ENCODE results near the gene FGF14.

FGF14 gene

GRCh38 chr13:101752432-101752831 is 649.4 kb downstream of the FGF14 start:
- DNase-seq = no peak

GRCh38 chr13:101751488-101751887 is 650.4 kb downstream of the FGF14 start:
- DNase-seq = peak; percentile 64

- no peak for DNase-seq
Measured at GRCh38 chr13:101749584-101749983, 652.3 kb downstream of the FGF14 start.

- DNase-seq = no peak
Measured at GRCh38 chr13:101747039-101747438, 654.8 kb downstream of the FGF14 start.

GRCh38 chr13:101746513-101746912 is 655.3 kb downstream of the FGF14 start:
- no peak for DNase-seq

- DNase-seq = no peak
Measured at GRCh38 chr13:101739382-101740178, 662.3 kb downstream of the FGF14 start.

- DNase-seq = no peak
Measured at GRCh38 chr13:101738336-101738735, 663.5 kb downstream of the FGF14 start.

GRCh38 chr13:101736566-101736965 is 665.3 kb downstream of the FGF14 start:
- no peak for DNase-seq

GRCh38 chr13:101730420-101731000 is 671.3 kb downstream of the FGF14 start:
- DNase-seq = no peak

- no peak for DNase-seq
Measured at GRCh38 chr13:101728615-101729014, 673.2 kb downstream of the FGF14 start.

- no peak for DNase-seq
Measured at GRCh38 chr13:101728021-101728420, 673.8 kb downstream of the FGF14 start.

- no peak for DNase-seq
Measured at GRCh38 chr13:101727118-101727517, 674.7 kb downstream of the FGF14 start.

- no peak for DNase-seq
Measured at GRCh38 chr13:101726681-101727080, 675.2 kb downstream of the FGF14 start.

- no peak for DNase-seq
Measured at GRCh38 chr13:101718496-101718895, 683.4 kb downstream of the FGF14 start.

GRCh38 chr13:101717353-101717752 is 684.5 kb downstream of the FGF14 start:
- no peak for DNase-seq

GRCh38 chr13:101714195-101714594 is 687.7 kb downstream of the FGF14 start:
- no peak for DNase-seq

GRCh38 chr13:101712026-101712348 is 689.9 kb downstream of the FGF14 start:
- DNase-seq = no peak

GRCh38 chr13:101711307-101712025 is 690.4 kb downstream of the FGF14 start:
- DNase-seq = no peak

GRCh38 chr13:101709952-101710351 is 691.9 kb downstream of the FGF14 start:
- no peak for DNase-seq

- DNase-seq = no peak
Measured at GRCh38 chr13:101708115-101708514, 693.7 kb downstream of the FGF14 start.

- no peak for DNase-seq
Measured at GRCh38 chr13:101707659-101708058, 694.2 kb downstream of the FGF14 start.

GRCh38 chr13:101706651-101707050 is 695.2 kb downstream of the FGF14 start:
- no peak for DNase-seq

- DNase-seq = no peak
Measured at GRCh38 chr13:101703838-101704237, 698.0 kb downstream of the FGF14 start.

GRCh38 chr13:101703081-101703480 is 698.8 kb downstream of the FGF14 start:
- DNase-seq = no peak

Data from RPMI8226 (cell line).